ENCODE measurements around the gene C1QTNF1. TPM values are rescaled to one million over a fixed set of nuclear protein-coding genes. Genes with fewer than 3 reads are reported as not detected.

C1QTNF1 gene
- total RNA-seq, 1 donor from 2014 or later, result 15.8 TPM

- DNase-seq, result no peak
These were observed 71.5 kb downstream of the C1QTNF1 start for GRCh38 chr17:79095345-79096055.

- no peak for DNase-seq
These were observed 72.5 kb downstream of the C1QTNF1 start for GRCh38 chr17:79096477-79096876.

- DNase-seq, result no peak
These were observed 73.5 kb downstream of the C1QTNF1 start for GRCh38 chr17:79097226-79098055.

- DNase-seq, result no peak
These were observed 74.4 kb downstream of the C1QTNF1 start for GRCh38 chr17:79098282-79098867.

Other genes with a start within 250 kb of the C1QTNF1 start
- gene CYTH1, start 241.9 kb upstream of the C1QTNF1 start, total RNA-seq, result 32.6 TPM
- gene USP36, start 183.4 kb upstream of the C1QTNF1 start, total RNA-seq, result 43.3 TPM
- gene CEP295NL, start 121.0 kb upstream of the C1QTNF1 start, total RNA-seq, result 10.2 TPM
- gene TIMP2, start 98.8 kb upstream of the C1QTNF1 start, total RNA-seq, result 101 TPM
- 52.1 TPM for gene LGALS3BP, start 44.2 kb upstream of the C1QTNF1 start, total RNA-seq
- 17.9 TPM for gene CANT1, start 14.4 kb upstream of the C1QTNF1 start, total RNA-seq
- gene ENGASE, start 50.7 kb downstream of the C1QTNF1 start, total RNA-seq, result 24.7 TPM